HEK293T (cell line): ENCODE data around the gene CELSR1.

Source experiments
- BHLHE40 ChIP-seq: fragments of 450-650 bp; IDR thresholded peaks from 2 replicates; pipeline ENCODE4 v1.6.1; 2016; ENCODE audit warnings: mild to moderate bottlenecking, moderate library complexity, borderline replicate concordance
- FOXA1 ChIP-seq: fragments of 450-650 bp; IDR thresholded peaks from 2 replicates; pipeline ENCODE4 v1.6.1; 2016; ENCODE audit warnings: mild to moderate bottlenecking
- FOXM1 ChIP-seq: fragments of 450-650 bp; IDR thresholded peaks from 2 replicates; pipeline ENCODE4 v1.6.1; 2017; ENCODE audit warnings: mild to moderate bottlenecking, borderline replicate concordance
- L3MBTL2 ChIP-seq: fragments of 450-650 bp; conservative IDR thresholded peaks from 2 replicates; pipeline ENCODE4 v1.6.1; 2016; ENCODE audit warnings: mild to moderate bottlenecking
- PKNOX1 ChIP-seq: fragments of 450-650 bp; IDR thresholded peaks from 2 replicates; pipeline ENCODE4 v1.6.1; 2016
- SP1 ChIP-seq: fragments of 450-650 bp; IDR thresholded peaks from 2 replicates; pipeline ENCODE4 v1.6.1; 2017

DNA sequence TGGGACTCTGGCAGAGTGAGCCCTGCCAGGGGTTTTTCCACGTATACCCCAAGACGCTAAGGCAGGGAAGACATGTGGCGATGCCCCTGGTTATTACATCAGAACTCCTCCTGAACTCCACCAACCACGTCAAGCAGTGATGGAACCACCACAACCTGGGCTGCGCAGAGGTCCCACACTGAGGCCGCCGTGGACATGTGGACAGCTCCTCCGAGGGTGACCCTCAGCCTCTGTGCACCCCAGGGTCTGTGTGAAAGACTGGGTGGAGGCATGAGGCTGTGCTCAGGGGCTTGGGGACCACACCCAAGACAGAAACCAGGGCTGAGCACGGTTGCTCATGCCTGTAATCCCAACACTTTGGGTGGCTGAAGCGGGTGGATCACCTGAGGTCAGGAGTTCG lies 149.7 kb downstream of the CELSR1 start:
- TF ChIP-seq BHLHE40 (no peak), L3MBTL2 (no peak), SP1 (no peak), PKNOX1 (no peak), FOXA1 (no peak), FOXM1 (no peak)
